NCI-H1105 (cell line): ENCODE results near the gene GLRA1.
"Not testable (repeated sequence)": the region's sequence is repeated elsewhere in the genome, so short reads cannot be mapped to it uniquely, and the experiment has no call there.

Source experiments
- DNase-seq: peaks from one replicate; lab custom pipeline; 2025; lab: John Stamatoyannopoulos, UW

The GLRA1 gene

GRCh38 chr5:151917904-151918303, 6.7 kb downstream of the GLRA1 start:
- DNase-seq, result no peak

DNA sequence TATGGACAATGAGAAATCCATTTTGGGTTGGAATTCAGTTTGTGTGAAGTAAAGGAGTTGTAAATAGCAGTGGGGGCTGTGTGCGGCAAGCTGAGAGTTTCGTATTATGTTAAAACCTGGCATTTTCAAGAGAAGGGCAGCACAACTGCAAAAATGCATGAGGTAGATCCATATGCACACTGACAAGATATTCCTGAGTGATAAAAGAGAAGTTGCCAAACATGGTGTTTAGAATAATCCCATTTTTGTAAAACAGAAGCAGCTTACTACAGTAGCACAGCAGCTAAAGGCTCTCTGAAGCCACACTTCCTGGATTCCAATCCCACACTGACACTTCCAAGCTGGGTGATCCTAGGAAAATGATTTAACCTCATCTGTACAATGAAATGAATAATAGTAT, 11.2 kb downstream of the GLRA1 start:
- no peak for DNase-seq

DNA sequence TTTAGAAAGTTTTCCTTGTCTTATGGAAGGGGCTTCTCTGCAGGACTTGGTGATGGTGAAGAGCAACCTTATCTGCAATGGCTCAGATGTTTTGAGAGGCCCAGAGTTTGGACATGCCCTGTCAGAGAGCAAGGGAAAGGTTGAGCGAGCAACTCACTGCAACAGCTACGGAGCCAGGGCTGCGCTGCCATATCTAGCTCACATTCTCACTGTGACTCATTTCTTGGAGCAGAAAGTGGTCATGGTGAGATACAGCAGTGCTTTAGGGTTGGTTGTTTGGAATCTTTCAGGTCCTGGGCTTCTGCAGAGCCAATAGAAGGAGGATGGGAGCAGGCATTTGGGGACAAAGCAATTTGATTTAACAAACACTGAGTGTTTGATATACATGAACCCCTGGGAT, 12.3 kb downstream of the GLRA1 start:
- DNase-seq, result no peak

GRCh38 chr5:151911011-151911410, 13.6 kb downstream of the GLRA1 start:
- no peak for DNase-seq

- DNase-seq, result no peak
These were observed 15.0 kb downstream of the GLRA1 start for GRCh38 chr5:151909628-151910027.

DNA sequence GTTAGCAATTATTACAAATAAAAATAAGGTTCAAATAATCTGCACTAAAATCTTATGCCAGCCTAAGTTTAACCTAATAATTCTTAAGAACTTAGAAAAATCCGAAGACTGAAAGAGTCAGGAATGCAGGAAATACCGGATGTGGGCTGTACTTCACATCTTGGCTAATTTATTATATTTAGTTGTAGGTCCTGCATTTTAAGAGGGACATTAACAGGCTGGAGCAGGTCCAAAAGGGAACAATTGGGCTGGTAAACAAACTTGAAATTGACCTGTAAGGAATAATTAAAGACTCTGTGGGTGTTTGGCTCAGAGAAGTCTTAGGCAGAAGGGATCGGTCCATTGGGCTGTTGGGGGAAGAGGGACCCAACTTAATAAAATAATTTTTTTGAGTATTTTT, 18.4 kb downstream of the GLRA1 start:
- no peak for DNase-seq

GRCh38 chr5:151905557-151905961, 19.1 kb downstream of the GLRA1 start:
- no peak for DNase-seq

- no peak for DNase-seq
These were observed 19.7 kb downstream of the GLRA1 start for GRCh38 chr5:151904909-151905308.

DNA sequence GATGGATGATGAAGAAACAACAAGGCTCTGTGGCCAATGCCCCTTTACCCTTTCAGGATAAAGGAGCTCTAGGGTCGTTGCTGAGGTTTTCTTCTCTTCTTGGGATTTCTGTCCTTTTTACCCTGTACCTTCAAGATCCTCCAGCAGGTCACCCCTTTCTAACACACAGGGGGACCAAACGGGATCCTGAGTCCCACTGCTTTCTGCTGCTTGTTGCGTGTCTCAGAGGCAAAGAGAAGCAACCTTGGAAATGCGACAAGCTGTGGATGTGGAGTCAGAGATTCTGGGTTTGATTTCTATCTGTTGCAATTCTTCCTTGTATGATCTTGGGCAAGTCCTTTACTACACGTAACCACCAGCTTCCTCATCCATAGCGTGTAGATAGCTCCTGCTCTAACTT, 20.5 kb downstream of the GLRA1 start:
- no peak for DNase-seq

GRCh38 chr5:151903243-151903653, 21.4 kb downstream of the GLRA1 start:
- DNase-seq, result no peak

DNA sequence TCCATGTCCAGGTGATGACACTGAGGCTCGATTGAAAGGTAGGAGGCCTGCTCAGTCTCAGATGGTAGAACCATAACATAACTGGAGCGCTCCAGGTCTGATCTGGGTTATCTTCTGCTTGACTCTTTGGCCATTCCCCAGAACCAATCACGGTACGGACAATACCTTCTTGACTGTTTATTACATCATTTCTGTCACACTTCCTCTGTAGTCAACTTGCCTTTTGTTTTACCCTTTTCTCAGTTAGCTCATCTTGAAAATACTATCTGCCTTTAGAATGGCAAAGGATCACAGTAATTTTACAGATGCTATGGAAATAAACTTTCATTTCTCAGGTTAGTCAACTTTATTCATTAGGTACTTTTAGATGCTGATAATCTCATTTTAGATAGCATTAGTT, 22.4 kb downstream of the GLRA1 start:
- DNase-seq, result no peak

GRCh38 chr5:151901611-151902010, 23.0 kb downstream of the GLRA1 start:
- no peak for DNase-seq

GRCh38 chr5:151900891-151901290, 23.8 kb downstream of the GLRA1 start:
- DNase-seq, result no peak

DNA sequence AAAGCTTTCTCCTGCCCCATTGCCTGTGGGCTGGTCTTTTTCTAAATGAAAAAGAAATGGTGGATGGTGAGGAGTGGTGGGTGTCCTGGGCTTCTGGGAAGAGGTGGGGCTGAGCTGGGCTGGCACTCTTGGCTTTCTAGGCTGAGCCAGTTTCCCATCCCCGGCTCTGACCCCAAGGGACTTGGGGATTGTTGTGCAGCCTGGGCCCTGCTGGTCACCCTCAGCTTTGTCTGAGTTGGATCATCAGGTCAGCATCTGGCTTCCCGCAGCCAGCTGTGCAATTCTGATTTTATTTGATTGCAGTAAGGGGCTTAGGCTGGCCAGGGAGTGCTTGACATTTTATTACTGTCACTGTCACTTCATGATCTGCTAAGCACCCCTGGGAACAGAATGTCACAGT, 25.3 kb downstream of the GLRA1 start:
- no peak for DNase-seq

GRCh38 chr5:151897896-151898295, 26.8 kb downstream of the GLRA1 start:
- no peak for DNase-seq

GRCh38 chr5:151897020-151897552, 27.6 kb downstream of the GLRA1 start:
- DNase-seq, result no peak

DNA sequence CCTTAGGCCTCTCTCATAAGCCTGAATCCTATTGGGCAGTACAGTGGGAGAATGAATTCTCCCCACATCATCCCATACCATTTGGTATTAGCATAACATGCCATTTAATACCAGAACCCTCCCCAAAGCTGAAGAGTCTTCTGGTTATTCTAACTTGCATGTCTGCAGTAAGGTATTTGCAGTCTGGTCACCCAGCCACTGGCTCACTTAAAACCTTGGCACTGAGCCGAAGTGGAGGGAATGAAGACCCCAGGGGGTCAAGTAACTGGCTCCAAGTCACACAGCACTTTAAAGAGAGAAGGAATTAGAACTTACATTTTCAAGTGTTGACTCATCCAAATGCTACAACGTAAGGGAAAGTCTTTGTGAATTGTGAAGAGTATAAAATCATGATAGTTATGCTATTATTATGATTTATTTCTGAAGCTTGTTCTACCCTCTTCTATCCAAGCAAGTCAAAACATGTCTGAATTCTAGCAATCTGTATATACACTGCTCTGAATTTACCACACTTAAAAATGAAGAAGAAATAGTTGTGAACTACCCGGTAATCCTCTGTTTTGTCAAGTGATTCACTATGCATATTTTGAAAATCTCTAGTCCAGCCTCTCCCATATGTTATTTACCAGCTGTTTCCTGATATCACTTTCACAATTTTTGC, 28.5 kb downstream of the GLRA1 start:
- no peak for DNase-seq

DNA sequence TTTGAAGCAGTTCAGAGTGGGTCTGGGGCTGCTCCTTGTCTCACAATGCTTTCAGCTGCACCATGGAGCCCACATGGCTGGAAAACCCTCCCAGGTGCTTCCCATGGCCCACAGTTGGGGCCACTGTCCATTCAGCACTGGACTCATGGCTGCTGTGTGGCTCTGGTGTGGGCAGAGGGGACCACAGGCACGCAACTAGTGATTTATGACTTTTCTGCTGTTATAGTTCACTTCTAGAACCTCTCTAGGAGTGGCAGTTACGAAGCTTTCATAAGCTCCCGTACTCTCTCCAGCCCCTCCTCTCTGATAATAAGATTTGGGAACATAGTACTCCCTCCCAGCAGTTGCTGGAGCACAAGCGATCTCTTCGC, 29.0 kb downstream of the GLRA1 start:
- no peak for DNase-seq

DNA sequence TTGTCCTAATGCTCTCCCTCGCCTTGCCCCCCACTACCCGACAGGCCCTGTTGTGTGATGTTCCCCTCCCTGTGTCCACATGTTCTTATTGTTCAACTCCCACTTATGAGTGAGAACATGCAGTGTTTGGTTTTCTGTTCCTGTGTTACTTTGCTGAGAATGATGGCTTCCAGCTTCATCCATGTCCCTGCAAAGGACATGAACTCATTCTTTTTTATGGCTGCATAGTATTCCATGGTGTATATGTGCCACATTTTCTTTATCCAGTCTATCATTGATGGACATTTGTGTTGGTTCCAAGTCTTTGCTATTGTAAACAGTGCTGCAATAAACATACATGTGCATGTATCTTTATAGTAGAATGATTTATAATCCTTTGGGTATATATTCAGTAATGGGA, 31.2 kb downstream of the GLRA1 start:
- not testable (repeated sequence) for DNase-seq

- DNase-seq, result no peak
These were observed 32.3 kb downstream of the GLRA1 start for GRCh38 chr5:151892393-151892792.

- no peak for DNase-seq
These were observed 34.4 kb downstream of the GLRA1 start for GRCh38 chr5:151890299-151890698.

GRCh38 chr5:151889614-151890013, 35.0 kb downstream of the GLRA1 start:
- no peak for DNase-seq

- DNase-seq, result no peak
These were observed 37.9 kb downstream of the GLRA1 start for GRCh38 chr5:151886546-151887275.
